H1 (cell line): ENCODE data around the gene SMDT1. TPM values are rescaled to one million over a fixed set of nuclear protein-coding genes. Genes with fewer than 3 reads are reported as not detected.

Experiments
- CTCF ChIA-PET: fragments of 300-600 bp; sonication (Branson Sonifier 250); formaldehyde crosslinking; loops from one replicate; lab custom pipeline; 2021; ENCODE audit not compliant: partially characterized antibody; lab: Charles Lee
- POLR2A ChIA-PET: fragments of 300-600 bp; sonication (Branson Sonifier 250); formaldehyde crosslinking; loops from one replicate; lab custom pipeline; 2021; ENCODE audit warnings: inconsistent platforms; ENCODE audit not compliant: partially characterized antibody; lab: Charles Lee
- DNase-seq, 2 experiments: peaks; one replicate each; pipeline versions ENCODE4 v3.0.0 to v3.0.0-alpha.2; 2010 to 2022; ENCODE audit warnings: low spot score in 2 of 2, low read depth in 1 of 2, mixed read lengths in 1 of 2
- FAIRE-seq: peaks from 2 replicates; lab custom pipeline; 2011; peaks lifted over from hg19 to GRCh38; lab: Jason Lieb, UNC
- H2AFZ ChIP-seq: 2 replicates; pipeline ENCODE4 v1.8.1; 2012; ENCODE audit warnings: low read length, inconsistent platforms
- H2AK5ac ChIP-seq: 2 replicates; pipeline ENCODE4 v1.6.1; 2013; ENCODE audit warnings: low read depth, low read length
- H2BK120ac ChIP-seq: replicated peaks from 2 replicates; pipeline ENCODE3; 2013; ENCODE audit warnings: low read depth, low read length, inconsistent platforms
- H2BK12ac ChIP-seq: 2 replicates; pipeline ENCODE4 v1.6.1; 2013; ENCODE audit warnings: low read depth, low read length
- H2BK15ac ChIP-seq: 2 replicates; pipeline ENCODE4 v1.6.1; 2013; ENCODE audit warnings: low read length
- H2BK20ac ChIP-seq: 2 replicates; pipeline ENCODE4 v1.6.1; 2013; ENCODE audit warnings: low read length
- H2BK5ac ChIP-seq: 2 replicates; pipeline ENCODE4 v1.6.1; 2013; ENCODE audit warnings: low read depth, low read length
- H3K14ac ChIP-seq: 2 replicates; pipeline ENCODE4 v1.6.1; 2013; ENCODE audit warnings: inconsistent platforms; ENCODE audit not compliant: insufficient read length
- H3K18ac ChIP-seq: 2 replicates; pipeline ENCODE4 v1.6.1; 2013; ENCODE audit warnings: low read length; ENCODE audit errors: extremely low read depth
- H3K23ac ChIP-seq: 2 replicates; pipeline ENCODE4 v1.6.1; 2013; ENCODE audit warnings: inconsistent platforms; ENCODE audit not compliant: insufficient read length
- H3K23me2 ChIP-seq: 2 replicates; pipeline ENCODE4 v1.6.1; 2013; ENCODE audit warnings: low read depth, low read length
- H3K27ac ChIP-seq: 2 replicates; pipeline ENCODE4 v1.6.1; 2011; ENCODE audit warnings: low read depth, low read length, inconsistent platforms
- H3K27me3 ChIP-seq, 4 experiments: replicated peaks in 1 of 4; 1 replicate in 1 of 4; 2 replicates in 3 of 4; pipeline versions ENCODE4 v1.6.1 to v1.8.1; 2011 to 2013; ENCODE audit warnings: low read length in 3 of 4, mild to moderate bottlenecking in 3 of 4, inconsistent platforms in 2 of 4, mixed read lengths in 2 of 4, moderate library complexity in 1 of 4; ENCODE audit not compliant: control insufficient read depth in 3 of 4, insufficient read depth in 3 of 4; ENCODE audit errors: extremely low read depth in 1 of 4
- H3K36me3 ChIP-seq, 4 experiments: 2 replicates each; pipeline versions ENCODE4 v1.6.1 to v1.8.1; 2011 to 2013; ENCODE audit warnings: mild to moderate bottlenecking in 4 of 4, low read length in 3 of 4, moderate library complexity in 2 of 4, control low read depth in 1 of 4, inconsistent platforms in 1 of 4; ENCODE audit not compliant: insufficient read depth in 4 of 4, control insufficient read depth in 2 of 4
- H3K4ac ChIP-seq: replicated peaks from 2 replicates; pipeline ENCODE3; 2013; ENCODE audit warnings: low read length, low read depth, mixed read lengths, inconsistent platforms; ENCODE audit not compliant: insufficient read length
- H3K4me1 ChIP-seq, 4 experiments: replicated peaks in 1 of 4; 1 replicate in 1 of 4; 2 replicates in 3 of 4; pipeline versions ENCODE4 v1.6.1 to v1.8.1; 2011 to 2013; ENCODE audit warnings: low read length in 3 of 4, inconsistent platforms in 2 of 4, mixed read lengths in 1 of 4; ENCODE audit not compliant: insufficient read depth in 4 of 4, control insufficient read depth in 3 of 4
- H3K4me2 ChIP-seq, 2 experiments: 2 replicates each; pipeline versions ENCODE4 v1.6.1 to v1.8.1; 2011 to 2013; ENCODE audit warnings: low read depth in 2 of 2, low read length in 2 of 2, control low read depth in 1 of 2, inconsistent platforms in 1 of 2, mild to moderate bottlenecking in 1 of 2; ENCODE audit not compliant: insufficient read depth in 1 of 2
- H3K4me3 ChIP-seq, 4 experiments: fragments of 200-600, 300-600 bp in 1 of 4; sonication (generic), shearing (Covaris generic), sonication (Bioruptor Twin) in 1 of 4; 2 replicates each; pipeline versions ENCODE4 v1.5.1 to v1.8.1; 2011 to 2016; ENCODE audit warnings: low read length in 4 of 4, low read depth in 3 of 4, control low read depth in 2 of 4, inconsistent platforms in 2 of 4, mild to moderate bottlenecking in 2 of 4, mixed read lengths in 1 of 4, moderate library complexity in 1 of 4; ENCODE audit not compliant: insufficient read depth in 2 of 4; ENCODE audit errors: extremely low read depth in 1 of 4
- H3K56ac ChIP-seq: replicated peaks from 2 replicates; pipeline ENCODE3; 2013; ENCODE audit warnings: low read depth, mild to moderate bottlenecking, mixed read lengths, low read length, inconsistent platforms; ENCODE audit not compliant: insufficient read length
- H3K79me1 ChIP-seq: 2 replicates; pipeline ENCODE4 v1.6.1; 2013; ENCODE audit warnings: low read depth, low read length, control low read depth
- H3K79me2 ChIP-seq, 2 experiments: 2 replicates each; pipeline versions ENCODE4 v1.6.1 to v1.8.1; 2012 to 2013; ENCODE audit warnings: low read length in 2 of 2, mild to moderate bottlenecking in 2 of 2, inconsistent platforms in 1 of 2; ENCODE audit not compliant: insufficient read depth in 2 of 2, control insufficient read depth in 1 of 2
- H3K9ac ChIP-seq, 4 experiments: replicated peaks in 1 of 4; 1 replicate in 1 of 4; 2 replicates in 3 of 4; pipeline versions ENCODE4 v1.6.1 to v1.8.1; 2011 to 2013; ENCODE audit warnings: low read depth in 3 of 4, low read length in 3 of 4, control low read depth in 2 of 4, mild to moderate bottlenecking in 2 of 4, moderate library complexity in 2 of 4, inconsistent platforms in 1 of 4; ENCODE audit errors: extremely low read depth in 1 of 4
- H3K9me3 ChIP-seq, 2 experiments: 2 replicates each; pipeline versions ENCODE4 v1.6.1 to v1.8.1; 2012 to 2013; ENCODE audit warnings: mild to moderate bottlenecking in 2 of 2, moderate library complexity in 2 of 2, control low read depth in 1 of 2, inconsistent platforms in 1 of 2, low read depth in 1 of 2, low read length in 1 of 2, mixed read lengths in 1 of 2; ENCODE audit not compliant: insufficient read depth in 2 of 2
- H4K20me1 ChIP-seq, 2 experiments: replicated peaks in 1 of 2; 2 replicates each; pipeline versions ENCODE3 to v1.8.1; 2011 to 2013; ENCODE audit warnings: inconsistent platforms in 2 of 2, low read length in 2 of 2, mild to moderate bottlenecking in 1 of 2; ENCODE audit not compliant: insufficient read depth in 2 of 2, control insufficient read depth in 1 of 2
- H4K5ac ChIP-seq: 2 replicates; pipeline ENCODE4 v1.6.1; 2013; ENCODE audit warnings: low read length, low read depth, mixed read lengths, inconsistent platforms; ENCODE audit not compliant: insufficient read length
- H4K8ac ChIP-seq: 2 replicates; pipeline ENCODE4 v1.8.0; 2013; ENCODE audit warnings: mild to moderate bottlenecking, moderate library complexity, low read length, inconsistent platforms; ENCODE audit not compliant: insufficient read depth; ENCODE audit errors: extremely low read depth
- H4K91ac ChIP-seq: replicated peaks from 2 replicates; pipeline ENCODE3; 2013; ENCODE audit warnings: low read length, mixed read lengths, inconsistent platforms; ENCODE audit not compliant: insufficient read length
- JUN ChIP-seq: IDR thresholded peaks from 2 replicates; pipeline ENCODE4 v1.6.1; 2011; ENCODE audit warnings: low read depth, mild to moderate bottlenecking, improper control_type of control experiment, low read length
- MAX ChIP-seq: IDR thresholded peaks from 2 replicates; pipeline ENCODE4 v1.6.1; 2012; ENCODE audit warnings: inconsistent platforms
- POLR2A ChIP-seq, 2 experiments: IDR thresholded peaks; 1 replicate in 1 of 2; 2 replicates in 1 of 2; pipeline ENCODE4 v1.6.1; 2011; ENCODE audit warnings: low read depth in 2 of 2, low read length in 2 of 2, mild to moderate bottlenecking in 2 of 2; ENCODE audit errors: control extremely low read depth in 1 of 2
- SIX5 ChIP-seq: IDR thresholded peaks from 2 replicates; pipeline ENCODE4 v1.6.1; 2011; ENCODE audit warnings: mild to moderate bottlenecking, low read depth, low read length
- TAF1 ChIP-seq: IDR thresholded peaks from 2 replicates; pipeline ENCODE4 v1.6.1; 2011; ENCODE audit warnings: mild to moderate bottlenecking, low read depth, low read length
- WGBS, 2 experiments: shearing (Covaris generic) in 1 of 2; methylation state at CpG; one replicate each; pipeline versions ENCODE4 v1.1.6 to v1.1.7; 2013 to 2015; ENCODE audit warnings: low lambda C conversion rate in 2 of 2, mixed read lengths in 2 of 2, inconsistent platforms in 1 of 2, low coverage in 1 of 2, missing lambda C conversion rate in 1 of 2; ENCODE audit not compliant: insufficient replicate concordance in 2 of 2, insufficient coverage in 1 of 2, insufficient read length in 1 of 2; ENCODE audit errors: extremely low coverage in 1 of 2, missing lambda C conversion rate in 1 of 2; 5-methylcytosine and 5-hydroxymethylcytosine counted together
- polyA plus RNA-seq, 7 experiments: library from polyadenylated mRNA; depleted of rRNA in 3 of 7; stranded (reverse) in 5 of 7; unstranded in 2 of 7; fragments of >200 nt in 5 of 7; fragments of 200-250 nt in 2 of 7; gene quantifications; 1 replicate in 5 of 7; 2 replicates in 1 of 7; 4 replicates in 1 of 7; pipeline versions ENCODE4 v1.2.1 to v1.2.3, GENCODE V29; 2011 to 2013; ENCODE audit warnings: missing spikeins in 2 of 7, mixed read lengths in 2 of 7
- total RNA-seq: library from RNA; stranded (reverse); fragmentation: NEBNext Ultra II Directional; extraction: Animal tissue kit (Norgen Biotek cat#: 25700); gene quantifications from 2 replicates; pipeline ENCODE4 v1.2.1, GENCODE V29; 2021

The SMDT1 gene
- total and polyA plus RNA-seq, 2 of the 8 experiments (the other 6 are each of a cell fraction or from before 2014, with no cell fraction given), result 34.9 to 35.6 TPM

- Histone ChIP-seq H3K14ac (no peak overlapping the region), H3K4ac (no peak overlapping the region), H2AFZ (no peak overlapping the region), H3K9me3 (no peaks in the 10 kb centered on the region), H2BK15ac (no peak overlapping the region), H4K8ac (no peak overlapping the region), H3K23ac (no peak overlapping the region), H3K79me2 (no peaks in the 10 kb centered on the region), H2AK5ac (no peak overlapping the region), H3K4me3 (0 out of 8 replicates have a peak overlapping the region, but pooled peaks of 1 of the 4 experiments have one; percentile 11), H3K9ac (no peak overlapping the region), H4K5ac (no peak overlapping the region), H2BK20ac (no peak overlapping the region), H3K4me1 (peaks cover 0 to 3% (median 0%) of the 10 kb centered on the region in 4 experiments; a peak in 2 of 7 replicates), H4K20me1 (no peaks in the 10 kb centered on the region), H3K23me2 (no peaks in the 10 kb centered on the region), H3K27me3 (peaks cover 0 to 7% (median 3%) of the 10 kb centered on the region in 4 experiments; a peak in 3 of 7 replicates), H4K91ac (no peak overlapping the region), H3K27ac (no peak overlapping the region), H2BK12ac (no peak overlapping the region), H3K18ac (no peak overlapping the region), H3K56ac (no peak overlapping the region)
- ChIA-PET POLR2A (interaction anchor here (0.6 kb wide), 1 partner anchor 185 kb away, joined by 4 read pairs; no protein-coding TSS in a partner anchor), CTCF (interaction anchor here (3.7 to 7.3 kb wide), 3 partner anchors 10 to 141 kb away, joined by 16 to 116 read pairs (median 55); partner anchors contain the start of genes NDUFA6 and SEPTIN3)
- no peak for FAIRE-seq
- WGBS, 2 experiments, result 34% methylated on average over 18 of the region's 18 CpGs; no CpG with 5 or more reads in 1 of the 2 experiments
- DNase-seq, result peak in 1 of 2 experiments; percentile 69
- TF ChIP-seq SIX5 (no peak), MAX (0 out of 2 replicates have a peak, but pooled peaks have one; percentile 19), JUN (no peak), TAF1 (no peak), POLR2A (IDR thresholded peaks at IDR 0.05; ENCODE audit: control extremely low read depth in 1 of 2, low read depth in 2 of 2, low read length in 2 of 2) (no peak)
- TF ChIP-seq, all 59 proteins: peak for 1
- H3K79me1 ChIP-seq, result no peaks in the 10 kb centered on the region
- no peaks in the 10 kb centered on the region for H3K36me3 ChIP-seq
- no peak overlapping the region for H2BK5ac ChIP-seq
- H3K4me2 ChIP-seq, result no peak overlapping the region
- no peak overlapping the region for H2BK120ac ChIP-seq
These were observed 29.3 kb downstream of the SMDT1 start for GRCh38 chr22:42108848-42109247.
